Stimulated activated CD8-positive, alpha-beta memory T cell treated with anti-CD3 and anti-CD28 coated beads, Interleukin-2, amount 100 ng/mL, for 48 hours (primary cell): ENCODE results near the gene GLTP.

Experiments used
- DNase-seq, 2 donors: peaks; one replicate each; pipeline ENCODE4 v3.0.0-alpha.2; 2020; ENCODE audit warnings: low read depth in 2 of 2

GLTP gene

GRCh38 chr12:109844091-109844490, 36.2 kb downstream of the GLTP start:
- DNase-seq, result no peak

- no peak for DNase-seq
Measured at GRCh38 chr12:109842021-109842420, 38.3 kb downstream of the GLTP start.

GRCh38 chr12:109841356-109841755, 39.0 kb downstream of the GLTP start:
- DNase-seq, result no peak

- DNase-seq, result no peak
Measured at GRCh38 chr12:109840305-109841074, 39.9 kb downstream of the GLTP start.

- DNase-seq, result no peak
Measured at GRCh38 chr12:109839444-109839843, 40.9 kb downstream of the GLTP start.

- no peak for DNase-seq
Measured at GRCh38 chr12:109836916-109837315, 43.4 kb downstream of the GLTP start.

GRCh38 chr12:109835827-109836226, 44.5 kb downstream of the GLTP start:
- no peak for DNase-seq

GRCh38 chr12:109833307-109834189, 46.8 kb downstream of the GLTP start, which contains the start of gene TRPV4:
TSS of gene TRPV4 (minus strand) at chr12:109833398. CDS start at chr12:109814796, 18,602 bp downstream.
- DNase-seq, result no peak

GRCh38 chr12:109832541-109833306, 47.6 kb downstream of the GLTP start:
- no peak for DNase-seq

- no peak for DNase-seq
Measured at GRCh38 chr12:109831929-109832328, 48.4 kb downstream of the GLTP start.

- DNase-seq, result no peak
Measured at GRCh38 chr12:109831365-109831764, 49.0 kb downstream of the GLTP start.

GRCh38 chr12:109830718-109831117, 49.6 kb downstream of the GLTP start:
- no peak for DNase-seq

- no peak for DNase-seq
Measured at GRCh38 chr12:109830267-109830666, 50.1 kb downstream of the GLTP start.

- no peak for DNase-seq
Measured at GRCh38 chr12:109829667-109830066, 50.7 kb downstream of the GLTP start.

GRCh38 chr12:109828754-109829511, 51.4 kb downstream of the GLTP start:
- DNase-seq, result no peak

- no peak for DNase-seq
Measured at GRCh38 chr12:109827566-109828550, 52.5 kb downstream of the GLTP start.

GRCh38 chr12:109827080-109827479, 53.3 kb downstream of the GLTP start:
- DNase-seq, result no peak

- no peak for DNase-seq
Measured at GRCh38 chr12:109824731-109825130, 55.6 kb downstream of the GLTP start.

GRCh38 chr12:109822951-109823411, 57.4 kb downstream of the GLTP start:
- DNase-seq, result no peak

- DNase-seq, result no peak
Measured at GRCh38 chr12:109822416-109822815, 57.9 kb downstream of the GLTP start.
